ELF-1 (cell line): ENCODE data around the gene GLT8D2.
A peak's percentile ranks its signal among the peaks of the same experiment; 100 is the strongest.
"Not testable (repeated sequence)": the region's sequence is repeated elsewhere in the genome, so short reads cannot be mapped to it uniquely, and the experiment has no call there.

Experiments used
- DNase-seq: peaks from one replicate; pipeline ENCODE4 v3.0.0-alpha.2; 2016; ENCODE audit warnings: low read depth, low spot score

GLT8D2 gene

DNA sequence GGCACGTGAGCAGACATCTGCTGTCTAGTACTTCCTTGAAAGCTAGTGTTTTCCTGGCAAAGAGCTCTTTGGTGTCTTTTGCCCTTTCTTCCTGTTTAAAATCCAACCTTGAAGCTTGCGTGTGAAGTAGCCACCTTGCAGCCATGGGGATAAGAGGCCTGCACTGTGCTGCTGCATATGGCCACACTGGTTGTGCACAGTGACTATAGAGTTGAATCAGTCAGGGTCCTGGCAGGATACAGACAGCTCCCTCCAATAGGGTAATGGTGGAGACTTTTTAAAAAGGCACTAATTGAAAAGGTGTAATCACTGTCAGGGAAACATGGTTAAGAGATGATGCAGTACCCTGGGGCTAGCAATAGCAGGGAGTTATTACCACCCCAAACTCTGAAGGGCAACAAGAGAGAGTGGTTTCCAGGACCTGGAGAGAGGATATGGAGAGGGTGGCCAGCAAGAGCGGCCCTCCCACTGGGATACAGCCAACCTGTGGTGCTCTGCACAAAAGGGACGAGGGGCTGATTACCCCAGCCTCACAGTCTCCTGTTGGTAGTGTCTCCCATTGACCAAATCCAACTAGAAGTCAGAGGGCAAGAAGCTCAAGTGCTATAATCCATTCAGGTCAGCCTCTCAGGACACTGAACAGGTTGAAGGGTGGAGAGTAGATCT is 4.8 kb upstream of the GLT8D2 start:
- peak; percentile 23 for DNase-seq

DNA sequence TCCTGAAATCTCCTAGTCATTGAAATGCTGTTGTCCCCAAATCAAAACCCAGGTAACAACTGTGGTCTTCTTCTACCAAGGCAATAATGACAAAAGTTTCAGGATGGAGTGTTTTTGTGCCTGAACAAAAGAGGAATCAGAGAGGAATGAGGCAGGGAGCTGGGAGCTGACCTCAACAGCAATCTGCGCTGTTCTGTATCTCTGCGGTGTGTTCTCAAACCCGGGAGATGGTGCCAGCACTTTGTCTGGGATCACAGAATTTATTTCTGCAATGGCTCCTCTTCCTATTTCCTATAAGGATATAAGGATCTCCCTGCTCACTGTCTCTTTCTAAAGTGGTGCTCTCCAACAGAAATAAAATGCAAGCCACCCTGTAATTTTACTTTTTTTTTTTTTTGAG is 449 bp upstream of the GLT8D2 start:
- no peak for DNase-seq

GRCh38 chr12:104049278-104049902 is 597 bp downstream of the GLT8D2 start:
- no peak for DNase-seq

- no peak for DNase-seq
These were observed 1.2 kb downstream of the GLT8D2 start for GRCh38 chr12:104048811-104049210.

DNA sequence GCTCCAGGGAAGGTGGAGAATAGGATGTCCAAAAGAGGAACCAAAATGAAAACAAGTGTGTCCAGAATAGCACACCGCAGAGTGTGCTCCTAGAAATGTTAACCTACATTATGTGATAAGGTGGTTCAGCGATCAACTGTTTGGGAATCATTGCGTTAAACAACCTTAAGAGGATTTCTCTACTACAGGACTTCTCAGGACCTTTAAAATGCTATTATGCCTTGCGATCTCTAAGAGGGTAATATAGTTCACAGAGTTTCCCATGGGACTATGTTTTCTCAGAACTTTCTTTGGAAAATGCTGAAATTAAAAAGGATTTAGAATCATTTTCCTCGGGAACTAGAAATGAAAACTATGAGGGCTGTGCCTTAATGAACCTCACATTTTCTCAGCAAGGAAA is 1.8 kb downstream of the GLT8D2 start:
- no peak for DNase-seq

- DNase-seq, result no peak
These were observed 3.7 kb downstream of the GLT8D2 start for GRCh38 chr12:104046306-104046705.

GRCh38 chr12:104044158-104044557 is 5.8 kb downstream of the GLT8D2 start:
- no peak for DNase-seq

GRCh38 chr12:104042580-104042979 is 7.4 kb downstream of the GLT8D2 start:
- DNase-seq, result no peak

DNA sequence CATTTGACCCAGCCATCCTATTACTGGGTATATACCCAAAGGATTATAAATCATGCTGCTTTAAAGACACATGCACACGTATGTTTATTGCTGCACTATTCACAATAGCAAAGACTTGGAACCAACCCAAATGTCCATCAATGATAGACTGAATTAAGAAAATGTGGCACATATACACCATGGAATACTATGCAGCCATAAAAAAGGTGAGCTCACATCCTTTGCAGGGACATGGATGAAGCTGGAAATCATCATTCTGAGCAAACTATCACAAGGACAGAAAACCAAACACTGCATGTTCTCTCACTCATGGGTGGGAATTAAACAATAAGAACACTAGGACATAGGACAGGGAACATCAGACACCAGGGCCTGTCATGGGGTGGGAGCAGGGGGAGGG is 10.2 kb downstream of the GLT8D2 start:
- DNase-seq, result not testable (repeated sequence)

GRCh38 chr12:104036143-104036542 is 13.8 kb downstream of the GLT8D2 start:
- DNase-seq, result not testable (repeated sequence)

- not testable (repeated sequence) for DNase-seq
These were observed 19.4 kb downstream of the GLT8D2 start for GRCh38 chr12:104030596-104030995.

- no peak for DNase-seq
These were observed 23.0 kb downstream of the GLT8D2 start for GRCh38 chr12:104026841-104027599.

DNA sequence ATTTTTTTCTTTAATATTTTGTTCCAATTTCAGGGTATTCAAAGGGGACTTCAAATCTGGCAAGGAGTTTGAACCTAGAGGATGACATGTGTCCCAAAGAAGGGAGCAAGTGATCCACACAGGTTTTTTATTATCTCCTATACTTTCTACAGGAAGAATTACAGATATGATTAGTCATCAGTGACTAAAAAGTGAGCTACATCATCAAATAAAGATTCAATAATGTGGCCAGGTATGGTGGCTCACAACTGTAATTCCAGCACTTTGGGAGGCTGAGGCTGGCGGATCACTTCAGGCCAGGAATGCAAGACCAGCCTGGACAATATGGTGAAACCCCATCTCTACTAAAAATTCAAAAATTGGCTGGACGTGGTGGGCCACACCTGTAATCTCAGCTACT is 24.2 kb downstream of the GLT8D2 start:
- DNase-seq, result no peak

- DNase-seq, result no peak
These were observed 25.6 kb downstream of the GLT8D2 start for GRCh38 chr12:104024348-104024747.

GRCh38 chr12:104023710-104024109 is 26.3 kb downstream of the GLT8D2 start:
- no peak for DNase-seq

GRCh38 chr12:104022786-104023185 is 27.2 kb downstream of the GLT8D2 start:
- no peak for DNase-seq

GRCh38 chr12:104021862-104022261 is 28.1 kb downstream of the GLT8D2 start:
- DNase-seq, result not testable (repeated sequence)

DNA sequence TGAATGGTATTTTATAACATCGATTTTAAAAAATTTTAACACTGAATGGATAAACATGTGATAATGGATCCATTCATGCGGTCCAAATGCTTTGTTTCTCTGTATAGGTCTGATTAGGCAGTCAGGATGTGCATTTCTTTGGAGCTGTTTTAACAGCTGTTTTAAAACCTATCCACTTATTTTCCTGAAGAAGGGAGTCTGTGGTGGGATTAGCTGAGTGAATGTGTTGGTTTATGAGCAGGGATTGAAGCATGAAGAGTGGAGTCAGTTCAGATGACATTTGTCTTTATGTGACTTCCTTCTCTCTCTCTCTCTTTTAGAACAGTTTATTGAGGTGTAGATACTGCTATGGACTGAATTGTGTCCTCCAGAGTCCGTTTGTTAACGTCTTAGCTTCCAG is 37.7 kb downstream of the GLT8D2 start:
- no peak for DNase-seq

- DNase-seq, result no peak
These were observed 38.7 kb downstream of the GLT8D2 start for GRCh38 chr12:104011253-104011652.

- no peak for DNase-seq
These were observed 39.3 kb downstream of the GLT8D2 start for GRCh38 chr12:104010606-104011169.

DNA sequence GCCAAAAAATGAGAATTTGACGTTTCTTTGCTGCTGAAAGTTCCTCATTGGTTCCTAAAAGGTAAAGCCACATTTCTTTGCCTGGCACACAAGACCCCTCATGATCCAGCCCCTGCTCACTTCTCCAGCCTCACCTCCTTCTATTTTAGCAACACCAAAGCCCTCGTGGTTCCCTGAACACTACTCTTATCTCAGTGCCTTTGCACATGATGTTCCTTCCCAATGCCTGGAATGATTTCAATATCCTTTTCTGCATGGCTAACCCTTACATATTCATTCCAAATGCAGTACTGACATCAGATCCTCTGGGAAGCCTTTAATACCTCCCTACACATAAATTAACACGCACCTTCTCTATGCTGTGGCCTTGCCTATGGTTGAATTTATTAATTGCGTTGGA is 39.9 kb downstream of the GLT8D2 start:
- no peak for DNase-seq

DNA sequence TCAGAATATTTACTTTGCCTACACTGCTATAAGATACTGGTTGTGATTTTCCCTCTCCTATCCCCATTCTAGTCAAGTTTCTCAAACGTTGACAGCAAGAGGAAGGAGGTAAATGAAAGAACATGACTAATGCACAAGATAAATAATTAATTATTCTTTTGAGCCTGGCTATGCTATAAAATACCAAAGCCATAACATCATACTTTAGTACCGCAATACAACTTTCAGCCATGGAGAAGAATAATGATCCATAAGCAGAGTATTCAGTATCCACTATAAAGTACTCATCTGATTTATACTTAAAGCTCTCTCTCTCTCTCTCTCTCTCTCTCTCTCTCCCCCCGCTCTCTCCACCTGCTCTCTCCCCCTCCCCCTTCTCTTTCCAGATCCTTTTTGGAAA is 43.1 kb downstream of the GLT8D2 start:
- no peak for DNase-seq

GRCh38 chr12:104003596-104003995 is 46.4 kb downstream of the GLT8D2 start:
- DNase-seq, result no peak
